Common myeloid progenitor, CD34-positive (primary cell): ENCODE results near the gene BICD1.

Source experiments
- CTCF ChIA-PET: fragments of 350-600 bp; sonication (Branson Sonifier 250); formaldehyde crosslinking; loops from one replicate; lab custom pipeline; 2021; ENCODE audit warnings: antibody characterized with exemption; lab: Charles Lee
- POLR2A ChIA-PET: fragments of 350-600 bp; sonication (Branson Sonifier 250); formaldehyde crosslinking; loops from one replicate; lab custom pipeline; 2021; ENCODE audit warnings: antibody characterized with exemption; lab: Charles Lee
- DNase-seq, 3 donors: peaks; one replicate each; pipeline versions ENCODE4 v3.0.0 to v3.0.0-alpha.2; 2013
- H3K27ac ChIP-seq, 2 experiments: 1 replicate in 1 of 2; 2 replicates in 1 of 2; pipeline ENCODE4 v1.7.0; 2013; ENCODE audit warnings: inconsistent platforms in 2 of 2, low read length in 2 of 2, mild to moderate bottlenecking in 2 of 2, low read depth in 1 of 2, moderate library complexity in 1 of 2; ENCODE audit not compliant: severe bottlenecking in 2 of 2, insufficient read depth in 1 of 2, poor library complexity in 1 of 2
- H3K27me3 ChIP-seq, 5 experiments: replicated peaks in 2 of 5; 1 replicate in 3 of 5; 2 replicates in 2 of 5; pipeline versions ENCODE4 v1.6.1 to v1.7.0; 2013; ENCODE audit warnings: low read length in 4 of 5, mild to moderate bottlenecking in 2 of 5, moderate library complexity in 2 of 5, inconsistent platforms in 1 of 5; ENCODE audit not compliant: insufficient read depth in 5 of 5, control insufficient read depth in 4 of 5
- H3K36me3 ChIP-seq, 4 experiments: 1 replicate in 2 of 4; 2 replicates in 2 of 4; pipeline versions ENCODE4 v1.6.1 to v1.7.0; 2013; ENCODE audit warnings: low read length in 3 of 4, control low read depth in 1 of 4, mild to moderate bottlenecking in 1 of 4; ENCODE audit not compliant: control insufficient read depth in 4 of 4, insufficient read depth in 4 of 4
- H3K4me1 ChIP-seq, 4 experiments: 1 replicate in 3 of 4; 2 replicates in 1 of 4; pipeline versions ENCODE4 v1.6.1 to v1.7.1; 2013; ENCODE audit warnings: low read length in 3 of 4, mild to moderate bottlenecking in 3 of 4, control low read depth in 1 of 4, inconsistent platforms in 1 of 4, moderate library complexity in 1 of 4; ENCODE audit not compliant: control insufficient read depth in 4 of 4, insufficient read depth in 4 of 4; ENCODE audit errors: control extremely low read depth in 1 of 4
- H3K4me3 ChIP-seq, 7 experiments: 1 replicate in 4 of 7; 2 replicates in 3 of 7; pipeline versions ENCODE4 v1.5.1 to v1.7.0; 2013; ENCODE audit warnings: mild to moderate bottlenecking in 7 of 7, low read length in 6 of 7, moderate library complexity in 6 of 7, inconsistent platforms in 2 of 7, low read depth in 2 of 7, control low read depth in 1 of 7; ENCODE audit not compliant: insufficient read depth in 4 of 7, control insufficient read depth in 1 of 7; ENCODE audit errors: extremely low read depth in 1 of 7
- H3K9me3 ChIP-seq, 5 experiments: 1 replicate in 4 of 5; 2 replicates in 1 of 5; pipeline versions ENCODE4 v1.6.1 to v1.7.1; 2013; ENCODE audit warnings: low read length in 4 of 5, mild to moderate bottlenecking in 2 of 5, inconsistent platforms in 1 of 5, low read depth in 1 of 5, moderate library complexity in 1 of 5; ENCODE audit not compliant: control insufficient read depth in 4 of 5, insufficient read depth in 2 of 5; ENCODE audit errors: control extremely low read depth in 1 of 5
- WGBS: methylation state at CpG from one replicate; pipeline ENCODE4 v1.1.5; 2013; ENCODE audit not compliant: insufficient coverage; 5-methylcytosine and 5-hydroxymethylcytosine counted together

BICD1 gene

DNA sequence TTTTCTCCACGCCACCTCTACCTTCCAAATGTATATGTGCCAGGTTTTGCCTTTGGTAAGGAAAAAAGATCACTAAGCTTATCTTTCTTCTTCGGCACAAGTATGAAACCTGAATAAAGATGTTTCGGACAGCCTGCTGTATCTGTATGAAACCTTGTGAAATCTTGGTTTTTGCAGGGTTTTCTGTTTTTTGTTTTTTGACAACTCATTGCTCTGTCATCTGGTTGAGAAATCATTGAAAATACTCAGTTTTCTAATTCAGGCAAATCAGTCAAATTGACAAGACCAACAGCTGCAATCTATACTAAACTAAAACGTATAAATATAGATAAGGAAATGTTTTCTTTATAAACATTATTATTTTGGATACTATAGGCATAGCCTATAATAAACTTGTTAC is 229.6 kb downstream of the BICD1 start:
- 100% methylated on average over 2 of the region's 4 CpGs for whole genome bisulfite sequencing

DNA sequence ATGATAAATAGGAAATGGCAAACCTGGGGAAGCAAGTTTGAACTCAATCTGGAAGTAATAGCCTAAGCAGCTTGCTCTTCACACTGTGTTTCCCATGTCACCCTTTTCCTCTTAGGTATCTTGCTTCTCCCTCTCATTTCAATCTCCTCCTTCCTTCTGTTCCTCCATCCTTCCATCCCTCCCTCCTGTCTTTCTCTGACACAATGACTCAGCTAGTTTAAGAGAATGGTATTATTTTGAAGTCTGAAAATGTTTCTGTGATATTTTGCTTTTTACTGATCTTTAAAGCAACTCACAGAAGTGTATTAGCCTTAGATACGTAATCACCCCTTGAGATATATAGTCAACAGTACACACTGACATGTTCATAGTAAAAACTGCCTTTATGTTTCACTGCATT is 236.8 kb downstream of the BICD1 start:
- ChIA-PET POLR2A (no interaction called here), CTCF (interaction anchor here (1.4 kb wide), 1 partner anchor 329 kb away, joined by 3 read pairs; no protein-coding TSS in a partner anchor)
- 100% methylated on average over 1 of the region's 1 CpG for WGBS
- H3K4me1 ChIP-seq = no peaks in the 10 kb centered on the region
- H3K9me3 ChIP-seq = no peaks in the 10 kb centered on the region
- peaks cover 3 to 7% (median 5%) of the 10 kb centered on the region in 4 experiments for H3K36me3 ChIP-seq
- H3K4me3 ChIP-seq = no peak overlapping the region
- H3K27ac ChIP-seq = no peak overlapping the region
- H3K27me3 ChIP-seq = no peaks in the 10 kb centered on the region
- no peak for DNase-seq

More for the DNA sequence above, 229.6 kb downstream of the BICD1 start:
- ChIA-PET POLR2A (no interaction called here), CTCF (no interaction called here)
- no peaks in the 10 kb centered on the region for H3K4me1 ChIP-seq
- H3K9me3 ChIP-seq = no peaks in the 10 kb centered on the region
- H3K27me3 ChIP-seq = no peaks in the 10 kb centered on the region
- no peak overlapping the region for H3K27ac ChIP-seq
- DNase-seq = no peak
- no peak overlapping the region for H3K4me3 ChIP-seq
- H3K36me3 ChIP-seq = peaks cover 8 to 18% (median 12%) of the 10 kb centered on the region in 4 experiments

DNA sequence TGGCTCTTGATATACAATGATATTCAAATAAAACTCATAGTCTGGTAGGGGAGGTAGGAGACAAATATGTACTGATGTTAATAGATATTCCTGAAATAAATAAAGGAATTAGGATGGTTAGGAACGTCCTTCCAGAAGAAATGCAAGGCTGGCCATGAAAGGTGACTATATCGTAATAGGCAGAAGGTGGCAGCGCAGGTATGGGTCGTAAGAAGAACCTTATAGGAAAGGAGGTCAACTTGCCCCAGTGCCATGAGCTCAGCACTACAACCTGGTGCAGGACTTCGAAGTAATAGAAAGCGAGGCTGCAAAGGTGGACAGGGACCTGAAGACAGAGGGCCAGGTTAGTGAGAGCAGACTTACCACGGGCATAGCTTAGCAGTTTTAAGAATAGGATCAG is 237.4 kb downstream of the BICD1 start:
- WGBS = 94% methylated on average over 7 of the region's 7 CpGs
- ChIA-PET CTCF (interaction anchor here (1.4 kb wide), 1 partner anchor 328 kb away, joined by 3 read pairs; no protein-coding TSS in a partner anchor), POLR2A (no interaction called here)
- H3K36me3 ChIP-seq = peaks cover under 1 to 3% (median 2%) of the 10 kb centered on the region in 4 experiments
- H3K27ac ChIP-seq = no peak overlapping the region
- no peaks in the 10 kb centered on the region for H3K9me3 ChIP-seq
- no peak for DNase-seq
- no peaks in the 10 kb centered on the region for H3K4me1 ChIP-seq
- H3K4me3 ChIP-seq = no peak overlapping the region
- no peaks in the 10 kb centered on the region for H3K27me3 ChIP-seq

DNA sequence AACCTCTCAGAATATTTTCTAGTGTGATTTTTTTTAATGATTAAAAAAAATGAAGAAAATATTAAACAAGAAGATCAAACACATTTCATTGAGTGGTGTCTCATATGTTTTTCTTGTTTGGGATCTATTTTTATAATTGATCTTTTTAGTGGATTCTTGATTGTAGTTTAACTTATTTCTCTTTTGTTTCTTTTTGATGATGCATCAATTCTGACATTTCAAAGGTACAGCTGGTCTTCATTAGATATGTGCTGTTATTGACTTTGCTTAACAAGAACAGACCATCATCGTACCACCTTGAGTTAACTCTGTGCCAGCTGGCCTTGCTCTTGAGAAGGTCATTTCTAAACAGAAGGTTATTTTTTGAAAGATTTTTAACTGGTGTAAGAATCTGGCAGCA is 246.9 kb downstream of the BICD1 start:
- H3K27ac ChIP-seq = no peak overlapping the region
- ChIA-PET CTCF (no interaction called here), POLR2A (no interaction called here)
- DNase-seq = no peak
- H3K27me3 ChIP-seq = no peaks in the 10 kb centered on the region
- no peak overlapping the region for H3K4me3 ChIP-seq
- H3K36me3 ChIP-seq = peaks cover 0 to 2% (median 0%) of the 10 kb centered on the region in 4 experiments
- H3K4me1 ChIP-seq = no peaks in the 10 kb centered on the region
- WGBS = 100% methylated on average over 1 of the region's 1 CpG
- H3K9me3 ChIP-seq = no peaks in the 10 kb centered on the region

DNA sequence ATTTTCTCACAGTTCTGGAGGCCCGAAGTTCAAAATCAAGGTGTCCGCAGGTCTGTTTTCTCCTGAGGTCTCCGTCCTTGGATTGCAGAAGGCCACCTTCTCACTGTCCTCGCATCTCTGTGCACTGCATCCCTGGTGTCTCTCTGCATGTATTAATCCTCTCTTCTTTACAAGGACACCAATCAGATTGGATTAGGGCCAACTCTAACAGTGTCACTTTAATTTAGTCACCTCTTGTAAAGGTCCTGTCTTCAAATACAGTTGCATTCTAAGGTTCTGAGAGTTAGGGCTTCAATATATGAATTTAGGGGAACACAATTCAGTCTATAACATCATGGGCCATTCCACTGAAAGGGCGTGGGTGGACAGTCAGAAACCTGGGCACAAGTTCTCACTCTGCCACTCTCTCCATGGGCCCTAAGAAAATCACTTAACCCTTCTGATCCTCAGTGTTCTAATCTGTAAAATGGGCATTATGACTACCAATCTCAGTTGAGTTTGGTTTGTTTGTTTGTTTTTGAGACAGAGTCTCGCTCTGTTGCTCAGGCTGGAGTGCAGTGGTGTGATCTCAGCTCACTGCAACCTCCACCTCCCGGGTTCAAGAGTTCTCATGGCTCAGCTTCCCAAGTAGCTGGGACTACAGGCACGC is 251.1 kb downstream of the BICD1 start:
- Histone ChIP-seq H3K27me3 (no peaks in the 10 kb centered on the region), H3K4me3 (no peak overlapping the region), H3K27ac (no peak overlapping the region), H3K9me3 (no peaks in the 10 kb centered on the region), H3K4me1 (no peaks in the 10 kb centered on the region), H3K36me3 (peaks cover 0 to 2% (median 0%) of the 10 kb centered on the region in 4 experiments)
- 100% methylated on average over 6 of the region's 8 CpGs for WGBS
- POLR2A ChIA-PET = no interaction called here
- CTCF ChIA-PET = interaction anchor here (0.9 kb wide), 1 partner anchor 10 kb away, joined by 3 read pairs; no protein-coding TSS in a partner anchor
- no peak for DNase-seq

DNA sequence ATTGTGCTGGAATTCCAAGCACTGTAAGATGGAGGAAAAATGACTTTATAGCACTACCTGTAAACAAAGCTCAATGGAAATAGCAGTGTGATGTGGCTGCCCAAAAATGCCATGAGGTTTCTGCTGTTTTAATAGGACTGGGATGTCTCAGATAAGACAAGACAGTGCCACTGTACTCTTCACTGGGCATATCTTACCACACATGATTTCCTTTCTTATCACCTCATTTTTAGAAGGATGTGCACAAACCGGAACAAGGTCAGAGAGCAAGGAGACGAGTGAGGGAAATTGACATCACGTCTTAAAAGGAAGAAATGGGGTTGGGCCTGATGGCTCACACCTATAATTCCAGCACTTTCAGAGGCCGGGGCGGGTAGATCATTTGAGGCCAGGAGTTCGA is 254.3 kb downstream of the BICD1 start:
- POLR2A ChIA-PET = no interaction called here
- Histone ChIP-seq H3K4me3 (no peak overlapping the region), H3K4me1 (no peaks in the 10 kb centered on the region), H3K36me3 (no peaks in the 10 kb centered on the region), H3K27me3 (no peaks in the 10 kb centered on the region), H3K27ac (no peak overlapping the region), H3K9me3 (no peaks in the 10 kb centered on the region)
- CTCF ChIA-PET = no interaction called here
- WGBS = 95% methylated on average over 3 of the region's 6 CpGs
- DNase-seq = peak in 1 of 3 donors; percentile 16

DNA sequence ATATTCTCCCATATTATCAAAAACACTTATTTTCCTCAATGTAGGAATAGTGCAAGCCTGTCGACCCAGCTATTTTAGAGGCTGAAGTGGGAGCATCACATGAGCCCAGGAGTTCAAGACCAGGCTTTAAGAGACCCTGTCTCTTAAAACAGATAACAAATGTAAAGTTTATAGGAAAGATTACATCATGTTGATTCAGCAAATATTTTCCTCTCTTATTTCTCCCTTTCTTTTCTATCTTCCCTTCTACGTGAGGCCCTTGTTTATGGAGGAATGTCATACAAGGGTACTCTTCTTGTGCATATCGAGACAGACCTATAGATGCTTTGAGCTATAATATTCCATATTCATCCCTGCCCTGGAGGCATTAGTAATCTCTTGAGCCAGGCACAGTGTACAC is 256.2 kb downstream of the BICD1 start:
- Histone ChIP-seq H3K27ac (no peak overlapping the region), H3K36me3 (peaks cover 0 to 4% (median 0%) of the 10 kb centered on the region in 4 experiments), H3K27me3 (no peaks in the 10 kb centered on the region), H3K4me3 (no peak overlapping the region), H3K4me1 (no peaks in the 10 kb centered on the region), H3K9me3 (no peaks in the 10 kb centered on the region)
- CTCF ChIA-PET = interaction anchor here (1.0 to 1.1 kb wide), 3 partner anchors 9 to 308 kb away, joined by 3 to 4 read pairs (median 3); no protein-coding TSS in a partner anchor
- POLR2A ChIA-PET = no interaction called here
- 100% methylated on average over 1 of the region's 3 CpGs for WGBS
- no peak for DNase-seq
